HG03025 (cell line): Measurements from ENCODE around the gene THAP6.
"Not testable (repeated sequence)": the region's sequence is repeated elsewhere in the genome, so short reads cannot be mapped to it uniquely, and the experiment has no call there.

Experiments
- ATAC-seq: cut with Tn5 transposase; IDR thresholded peaks from one replicate; pipeline ENCODE4 v1.9.1; 2021; ENCODE audit warnings: mild to moderate bottlenecking, moderate library complexity; ENCODE audit not compliant: unreplicated experiment, low FRiP score

The THAP6 gene

GRCh38 chr4:75525086-75525485 is 10.8 kb downstream of the THAP6 start:
- no peak for ATAC-seq

DNA sequence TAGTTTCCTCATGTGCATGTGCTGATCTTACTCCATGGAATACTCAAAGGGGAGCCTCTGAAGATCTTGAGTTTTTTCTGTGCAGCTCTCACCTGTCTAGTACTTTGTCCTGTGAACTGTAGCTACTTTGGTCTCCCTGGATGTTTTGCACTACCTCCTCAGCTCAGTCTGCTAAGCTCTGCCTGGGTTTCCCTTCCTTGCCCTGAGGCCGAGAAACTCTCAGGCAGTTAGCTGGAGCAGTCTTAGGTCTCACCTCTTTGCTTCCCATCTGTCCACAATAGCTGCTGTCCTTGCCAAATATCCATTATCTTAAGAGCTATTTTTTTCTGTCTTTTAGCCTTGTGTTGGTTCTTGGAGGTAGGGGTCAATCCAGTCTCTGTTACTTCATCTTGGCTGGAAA is 11.6 kb downstream of the THAP6 start:
- no peak for ATAC-seq

DNA sequence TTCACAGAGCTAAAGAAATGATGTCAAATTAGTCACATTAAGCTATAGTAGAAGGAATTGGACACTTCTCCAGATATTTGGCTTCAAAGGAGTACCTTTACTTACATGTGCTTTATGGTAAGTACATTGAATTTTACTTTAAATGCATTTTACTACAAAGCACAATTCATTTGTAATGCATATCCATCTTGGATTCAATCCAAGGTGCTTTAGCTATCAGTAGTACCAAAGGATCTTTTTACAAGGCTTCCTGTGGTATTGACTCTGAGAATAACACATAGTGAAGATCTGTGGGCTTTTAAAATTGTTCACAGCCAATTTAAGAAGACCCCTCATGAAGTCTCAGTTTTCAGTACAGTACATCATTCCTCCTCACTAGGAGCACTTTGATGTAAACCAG is 13.2 kb downstream of the THAP6 start:
- ATAC-seq = no peak

- ATAC-seq = no peak
Measured at GRCh38 chr4:75530556-75531322, 16.5 kb downstream of the THAP6 start.

DNA sequence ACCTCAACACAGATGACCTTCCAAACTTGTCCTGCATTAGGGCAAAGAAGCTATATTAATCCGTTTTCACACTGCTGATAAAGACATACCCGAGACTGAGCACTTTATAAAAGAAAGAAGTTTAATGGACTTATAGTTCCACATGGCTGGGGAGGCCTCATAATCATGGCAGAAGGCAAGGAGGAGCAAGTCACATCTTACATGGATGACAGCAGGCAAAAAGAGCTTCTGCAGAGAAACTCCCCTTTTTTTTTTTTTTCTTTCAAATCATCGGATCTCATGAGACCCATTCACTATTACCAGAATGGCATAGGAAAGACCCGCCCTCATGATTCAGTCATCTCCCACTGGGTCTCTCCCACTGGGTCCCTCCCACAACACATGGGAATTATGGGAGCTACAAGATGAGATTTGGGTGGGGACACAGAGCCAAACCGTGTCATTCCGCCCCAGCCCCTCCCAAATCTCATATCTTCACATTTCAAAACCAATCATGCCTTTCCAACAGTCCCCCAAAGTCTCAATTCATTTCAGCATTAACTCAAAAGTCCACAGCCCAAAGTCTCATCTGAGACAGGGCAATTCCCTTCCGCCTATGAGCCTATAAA is 17.4 kb downstream of the THAP6 start:
- ATAC-seq = not testable (repeated sequence)

DNA sequence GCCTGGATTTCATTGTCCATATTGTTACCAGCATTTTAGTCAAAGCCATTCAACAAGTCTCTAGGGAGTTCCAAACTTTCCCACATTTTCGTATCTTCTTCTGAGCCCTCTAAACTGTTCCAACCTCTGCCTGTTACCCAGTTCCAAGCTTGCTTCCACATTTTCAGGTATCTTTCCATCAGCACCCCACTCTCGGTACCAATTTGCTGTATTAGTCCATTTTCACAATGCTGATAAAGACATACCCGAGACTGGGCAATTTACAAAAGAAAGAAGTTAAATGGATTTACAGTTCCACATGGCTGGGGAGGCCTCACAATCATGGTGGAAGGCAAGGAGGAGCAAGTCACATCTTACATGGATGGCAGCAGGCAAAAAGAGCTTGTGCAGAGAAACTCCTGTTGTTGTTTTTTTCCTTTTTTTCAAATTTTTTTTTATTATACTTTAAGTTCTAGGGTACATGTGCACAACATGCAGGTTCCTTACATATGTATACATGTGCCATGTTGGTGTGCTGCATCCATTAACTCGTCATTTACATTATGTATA is 19.1 kb downstream of the THAP6 start:
- ATAC-seq = not testable (repeated sequence)

GRCh38 chr4:75533926-75534325 is 19.7 kb downstream of the THAP6 start:
- not testable (repeated sequence) for ATAC-seq

- not testable (repeated sequence) for ATAC-seq
Measured at GRCh38 chr4:75537308-75537707, 23.0 kb downstream of the THAP6 start.

- no peak for ATAC-seq
Measured at GRCh38 chr4:75542824-75543223, 28.6 kb downstream of the THAP6 start.

- ATAC-seq = not testable (repeated sequence)
Measured at GRCh38 chr4:75544220-75544619, 29.9 kb downstream of the THAP6 start.

DNA sequence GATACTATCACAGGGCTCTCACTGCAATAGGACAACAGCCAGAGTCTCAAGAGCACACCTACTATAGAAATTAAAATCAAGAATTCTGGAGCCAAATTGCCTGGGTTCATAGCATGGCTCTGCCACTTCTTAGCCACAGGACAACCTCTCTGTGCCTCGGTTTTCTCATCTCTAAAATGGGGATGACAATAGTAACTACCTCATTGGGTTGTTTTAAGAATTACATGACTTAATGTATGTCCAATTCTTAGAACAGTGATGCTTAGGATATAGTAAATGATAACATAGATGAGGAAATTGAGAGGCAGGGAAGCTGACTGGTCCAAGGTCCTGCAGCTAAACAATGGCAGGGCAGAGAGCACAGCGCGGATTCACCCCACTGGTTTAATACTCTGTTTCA is 30.6 kb downstream of the THAP6 start:
- no peak for ATAC-seq

DNA sequence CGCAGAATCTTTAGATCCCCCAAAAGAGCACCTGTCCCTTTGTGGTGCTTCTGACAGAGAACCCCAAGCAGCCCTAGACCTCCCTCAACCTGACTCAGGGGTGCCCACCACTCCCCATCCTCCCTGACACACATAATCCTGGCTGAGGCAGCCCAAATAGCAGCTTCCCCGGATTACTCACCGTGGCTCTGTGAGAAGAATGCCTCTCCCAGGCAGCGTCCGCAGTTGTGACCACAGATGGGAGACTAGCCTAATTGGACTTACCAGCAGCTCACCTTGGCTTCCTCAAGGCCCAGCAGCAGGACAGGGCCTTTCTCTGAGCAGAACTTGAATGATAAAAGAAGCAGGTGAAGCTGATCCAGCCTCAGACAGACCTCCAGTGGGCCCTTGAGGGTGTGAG is 31.3 kb downstream of the THAP6 start:
- no peak for ATAC-seq

DNA sequence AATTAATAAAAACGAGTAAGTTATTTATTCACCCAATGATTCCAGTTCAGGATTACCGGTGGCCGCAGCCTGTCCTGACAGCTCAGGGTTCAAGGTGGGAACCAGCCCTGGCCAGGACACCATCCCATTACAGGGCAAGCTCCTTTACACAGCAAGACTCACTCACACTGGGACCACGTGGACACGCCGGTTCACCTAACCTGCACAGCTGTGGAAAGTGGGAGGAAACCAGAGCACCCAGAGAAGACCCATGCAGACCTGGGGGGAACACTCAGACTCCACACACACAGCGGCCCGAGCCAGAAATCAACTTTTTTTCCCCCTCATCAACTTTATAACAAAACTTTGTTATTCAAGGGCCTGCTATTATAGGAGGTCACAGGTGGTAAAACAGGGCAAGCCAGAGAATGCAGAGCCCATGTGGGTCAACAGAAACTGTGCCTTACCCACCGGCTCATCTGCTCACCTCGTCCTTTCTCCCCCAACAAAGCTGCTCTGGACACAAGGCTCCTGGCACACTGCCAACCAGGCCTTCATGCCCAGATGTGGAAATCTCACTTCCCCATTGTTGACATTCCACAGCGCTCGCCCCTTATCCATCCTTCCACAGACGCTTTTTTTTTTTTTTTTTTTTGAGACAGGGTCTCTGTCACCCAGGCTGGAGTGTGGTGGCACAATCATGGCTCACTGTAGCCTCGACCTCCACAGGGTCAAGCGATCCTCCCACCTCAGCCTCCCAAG is 33.5 kb downstream of the THAP6 start:
- no peak for ATAC-seq

DNA sequence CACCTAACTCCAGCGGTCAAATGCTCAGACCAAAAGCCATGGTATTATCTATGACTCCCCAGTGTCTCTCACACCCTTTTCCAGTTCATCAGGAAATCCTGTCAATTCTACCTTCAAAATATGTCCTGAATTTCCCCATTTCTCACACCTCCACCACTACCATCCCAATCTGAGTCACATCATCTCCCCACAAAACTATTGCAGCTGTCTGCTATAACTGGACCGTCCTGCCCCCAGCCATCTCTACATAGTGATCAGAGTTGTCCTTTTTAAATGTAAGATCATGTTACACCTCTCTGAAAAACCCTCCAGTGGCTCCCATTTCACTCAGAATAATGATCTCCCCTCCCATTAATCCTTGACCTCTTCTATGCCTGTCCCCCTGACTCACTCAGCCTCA is 34.7 kb downstream of the THAP6 start:
- ATAC-seq = no peak

DNA sequence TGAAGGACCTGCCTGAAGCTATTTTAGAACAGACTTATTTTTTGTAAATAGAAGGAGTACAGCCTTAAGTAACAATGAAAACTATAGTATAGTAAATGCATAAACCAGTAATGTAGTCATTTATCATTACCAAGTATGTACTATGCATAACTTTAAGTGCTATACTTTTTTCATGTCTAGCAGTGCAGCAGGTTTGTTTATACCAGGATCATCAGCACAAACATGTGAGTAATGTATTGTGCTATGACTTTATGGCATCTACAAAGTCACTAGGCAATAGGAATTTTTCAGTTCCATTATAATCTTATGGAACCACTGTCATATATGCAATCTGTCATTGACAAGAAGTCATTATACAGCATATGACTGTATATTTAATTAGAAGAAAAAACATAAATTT is 38.2 kb downstream of the THAP6 start:
- no peak for ATAC-seq

- peak; percentile 97 for ATAC-seq
Measured at GRCh38 chr4:75555294-75556164, 41.3 kb downstream of the THAP6 start, which contains the start of gene ODAPH. ODAPH (plus strand) TSS chr4:75556066; CDS start chr4:75556083, 17 bp downstream.

DNA sequence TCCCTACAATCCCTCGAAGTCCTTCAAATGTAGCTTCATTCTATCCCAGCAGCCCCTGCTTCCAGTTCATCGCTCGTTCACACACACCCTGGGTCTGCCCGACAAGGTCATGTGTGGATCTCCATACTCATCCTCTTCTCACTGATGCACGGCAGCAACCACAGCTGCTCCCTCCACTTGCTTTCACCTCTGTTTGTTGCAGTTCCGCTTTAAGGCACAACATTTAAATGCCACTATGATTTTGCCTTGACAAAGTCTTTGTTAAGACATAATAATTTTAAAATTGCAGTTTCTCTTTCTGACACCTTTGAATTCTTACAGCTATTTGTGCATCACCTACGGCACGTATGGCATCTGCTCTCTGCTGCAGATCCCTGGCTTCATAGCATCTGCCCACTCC is 43.4 kb downstream of the THAP6 start:
- ATAC-seq = no peak

GRCh38 chr4:75561789-75562188 is 47.5 kb downstream of the THAP6 start:
- ATAC-seq = no peak

DNA sequence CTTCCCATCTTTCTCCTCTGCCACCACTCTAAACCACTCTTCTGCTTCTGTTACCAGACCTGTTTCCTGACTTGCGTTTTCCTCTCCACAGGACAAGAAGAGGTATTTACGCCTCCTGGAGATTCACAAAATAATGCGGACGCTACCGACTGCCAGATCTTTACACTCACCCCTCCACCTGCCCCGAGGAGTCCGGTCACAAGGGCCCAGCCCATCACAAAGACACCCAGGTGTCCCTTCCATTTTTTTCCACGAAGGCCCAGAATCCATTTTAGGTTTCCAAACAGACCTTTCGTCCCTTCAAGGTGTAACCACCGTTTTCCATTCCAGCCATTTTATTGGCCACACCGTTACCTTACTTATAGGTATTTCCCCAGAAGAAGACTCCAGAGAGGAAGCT is 49.8 kb downstream of the THAP6 start:
- no peak for ATAC-seq

GRCh38 chr4:75565481-75565880 is 51.2 kb downstream of the THAP6 start:
- ATAC-seq = no peak
